GM21576 (cell line): ENCODE measurements around the gene LANCL2.
"Not testable (repeated sequence)": the region's sequence is repeated elsewhere in the genome, so short reads cannot be mapped to it uniquely, and the experiment has no call there.

Experiments
- ATAC-seq: cut with Tn5 transposase; IDR thresholded peaks from one replicate; pipeline ENCODE4 v1.9.1; 2021; ENCODE audit warnings: mild to moderate bottlenecking, moderate library complexity; ENCODE audit not compliant: unreplicated experiment

Gene LANCL2

DNA sequence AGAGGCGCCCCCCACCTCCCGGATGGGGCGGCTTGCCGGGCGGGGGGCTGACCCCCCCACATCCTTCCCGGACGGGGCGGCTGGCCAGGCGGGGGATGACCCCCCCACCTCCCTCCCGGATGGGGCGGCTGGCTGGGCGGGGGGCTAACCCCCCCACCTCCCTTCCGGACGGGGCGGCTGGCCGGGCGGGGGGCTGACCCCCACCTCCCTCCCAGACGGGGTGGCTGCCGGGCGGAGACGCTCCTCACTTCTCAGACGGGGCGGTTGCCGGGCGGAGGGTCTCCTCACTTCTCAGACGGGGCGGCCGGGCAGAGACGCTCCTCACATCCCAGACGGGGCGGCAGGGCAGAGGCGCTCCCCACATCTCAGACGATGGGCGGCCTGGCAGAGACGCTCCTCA is 37.4 kb downstream of the LANCL2 start:
- not testable (repeated sequence) for ATAC-seq

DNA sequence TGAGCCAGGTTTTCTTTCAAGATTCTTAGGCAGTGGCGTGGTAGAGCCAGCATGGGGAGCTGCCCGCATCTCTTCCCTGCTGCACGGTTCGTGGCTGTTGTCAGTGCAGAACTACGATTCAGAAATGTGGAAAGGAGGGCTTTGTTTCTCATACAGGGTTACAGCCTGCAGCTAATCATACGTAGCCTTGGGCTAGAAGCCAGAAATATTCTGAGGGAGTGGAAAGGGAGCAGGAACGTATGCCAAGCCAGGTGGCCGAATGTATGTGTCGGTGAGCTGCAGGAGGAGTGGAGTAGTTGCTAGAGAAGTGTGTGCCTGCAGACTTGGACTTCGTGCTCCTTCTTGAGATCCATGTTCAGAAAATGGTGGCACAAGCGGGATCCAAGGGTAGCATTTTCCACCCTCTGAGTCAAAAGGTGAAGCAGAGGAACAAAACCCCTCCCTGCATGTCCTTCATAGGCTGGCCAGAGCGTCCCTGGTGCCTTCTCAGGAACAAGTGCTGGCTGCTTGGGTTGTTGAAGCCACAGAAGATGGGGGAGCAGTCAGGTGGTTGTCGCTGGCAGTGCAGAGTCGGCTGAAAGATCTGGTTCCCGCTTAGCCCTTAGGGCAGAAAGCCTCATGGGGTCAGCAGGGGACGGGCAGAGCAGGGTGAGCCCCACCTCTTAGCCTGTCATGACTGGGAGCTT is 40.9 kb downstream of the LANCL2 start:
- no peak for ATAC-seq

DNA sequence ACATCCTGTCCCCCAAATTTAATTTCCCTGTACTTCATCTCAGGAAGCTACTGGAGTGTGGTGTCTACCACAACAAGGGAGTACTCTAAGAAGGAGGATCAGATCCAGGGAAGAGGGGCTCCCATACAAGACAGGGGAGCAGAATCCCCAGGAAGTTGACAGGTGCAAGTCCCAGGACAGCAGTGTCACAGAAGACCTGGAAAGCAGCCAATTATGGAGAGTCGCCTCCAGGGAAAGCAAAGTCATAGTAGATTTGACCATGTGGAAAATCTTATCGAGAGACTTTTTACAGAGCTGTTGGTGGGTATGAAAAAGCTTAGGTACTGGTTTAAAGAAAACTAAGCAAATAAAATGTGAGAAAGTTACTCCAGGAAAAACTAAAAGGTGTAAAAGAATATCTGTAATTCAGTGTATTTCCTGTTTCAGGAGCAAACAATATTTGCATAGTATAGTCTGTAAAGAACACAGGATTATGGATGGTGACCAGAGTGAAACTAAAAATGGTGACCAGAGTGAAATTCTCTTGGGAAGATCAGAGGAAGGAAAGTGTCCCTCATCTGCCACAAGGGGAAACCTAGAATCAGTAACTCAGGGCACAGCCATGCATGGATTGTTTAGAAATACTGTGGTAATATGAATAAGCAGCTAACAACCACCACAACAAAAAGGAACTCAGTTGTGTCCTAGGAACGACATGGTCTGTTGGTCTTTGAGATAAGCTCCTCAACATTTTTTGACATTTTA is 44.5 kb downstream of the LANCL2 start:
- no peak for ATAC-seq

DNA sequence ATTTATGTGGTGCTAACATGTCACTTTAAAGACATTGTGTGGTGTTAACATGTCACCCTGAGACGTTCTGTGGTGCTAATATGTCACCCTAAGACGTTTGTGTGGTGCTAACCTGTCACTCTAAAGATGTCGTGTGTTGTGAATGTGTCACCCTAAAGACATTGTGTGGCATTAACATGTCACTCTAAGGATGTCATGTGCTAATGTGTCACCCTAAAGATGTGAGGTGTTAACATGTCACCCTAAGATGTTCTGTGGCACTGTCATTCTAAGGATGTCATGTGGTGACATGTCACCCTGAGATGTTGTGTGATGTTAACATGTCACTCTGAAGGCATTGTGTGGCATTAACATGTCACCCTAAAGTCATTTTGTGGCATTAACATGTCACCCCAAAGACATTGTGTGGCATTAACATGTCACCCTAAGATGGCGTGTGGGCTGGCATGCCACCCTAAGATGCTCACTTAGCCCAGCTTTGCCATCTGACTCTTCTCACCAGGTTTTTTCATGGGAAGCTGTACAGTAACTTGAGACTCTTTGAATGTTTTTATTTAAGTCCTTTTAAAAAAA is 45.6 kb downstream of the LANCL2 start:
- ATAC-seq = no peak

DNA sequence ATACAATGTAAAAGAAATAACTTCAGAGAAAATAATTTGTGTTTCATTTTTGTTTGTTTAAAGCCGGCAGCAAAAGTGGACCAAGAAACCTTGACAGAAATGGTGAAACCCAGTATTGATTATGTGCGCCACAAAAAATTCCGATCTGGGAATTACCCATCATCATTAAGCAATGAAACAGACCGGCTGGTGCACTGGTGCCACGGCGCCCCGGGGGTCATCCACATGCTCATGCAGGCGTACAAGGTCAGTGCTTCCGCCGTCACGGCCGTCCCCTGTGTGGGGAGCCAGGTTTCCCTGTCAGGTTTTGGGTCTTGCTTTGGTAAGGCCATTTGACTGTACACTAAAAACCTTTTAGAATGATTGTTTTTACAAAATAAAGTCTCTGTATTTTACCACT is 46.7 kb downstream of the LANCL2 start:
- no peak for ATAC-seq

DNA sequence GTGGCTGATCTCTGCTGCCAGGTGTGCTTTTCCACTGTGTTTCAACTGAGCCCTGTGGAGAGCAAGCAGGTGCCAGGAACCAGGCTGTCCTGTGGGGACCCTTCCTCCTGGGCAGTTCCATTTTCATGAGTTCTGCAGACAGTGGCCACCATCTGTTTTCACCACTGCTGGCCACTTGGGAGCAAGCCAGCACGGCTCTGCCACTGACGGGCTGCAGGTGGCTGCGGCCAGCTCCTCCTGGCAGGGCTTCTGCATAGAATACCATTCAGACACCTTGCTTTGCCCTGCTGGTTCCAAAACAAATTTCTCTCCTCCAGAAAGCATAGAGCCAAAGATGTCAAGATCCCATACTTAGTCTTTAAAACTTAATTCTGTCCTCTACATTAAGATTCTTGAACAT is 48.3 kb downstream of the LANCL2 start:
- ATAC-seq = no peak

DNA sequence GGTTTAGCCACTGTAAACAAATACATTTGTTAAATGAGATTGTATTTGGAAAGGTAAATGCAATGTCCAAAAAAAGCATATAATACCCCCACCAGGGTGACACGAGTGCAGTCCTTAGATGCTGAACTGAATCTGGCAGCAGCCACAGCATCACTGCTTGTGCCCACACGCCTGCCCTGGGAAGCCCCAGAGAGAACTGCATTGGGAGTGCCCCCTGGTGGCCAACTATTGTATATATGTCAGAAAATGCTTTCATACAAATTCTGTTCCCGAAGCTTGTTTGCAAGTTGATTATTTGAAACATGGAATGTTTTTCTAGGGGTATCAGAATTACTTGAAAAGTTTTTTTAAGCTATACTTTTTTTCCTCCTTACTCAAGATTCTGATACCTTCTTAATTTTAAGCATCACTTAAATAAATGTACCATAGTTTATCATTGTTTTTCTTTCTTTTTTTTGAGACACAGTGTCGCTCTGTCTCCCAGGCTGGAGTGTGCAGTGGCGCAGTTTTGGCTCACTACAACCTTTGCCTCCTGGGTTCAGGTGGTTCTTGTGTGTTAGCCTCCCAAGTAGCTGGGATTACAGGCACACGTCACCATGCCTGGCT is 50.1 kb downstream of the LANCL2 start:
- peak; percentile 90 for ATAC-seq

DNA sequence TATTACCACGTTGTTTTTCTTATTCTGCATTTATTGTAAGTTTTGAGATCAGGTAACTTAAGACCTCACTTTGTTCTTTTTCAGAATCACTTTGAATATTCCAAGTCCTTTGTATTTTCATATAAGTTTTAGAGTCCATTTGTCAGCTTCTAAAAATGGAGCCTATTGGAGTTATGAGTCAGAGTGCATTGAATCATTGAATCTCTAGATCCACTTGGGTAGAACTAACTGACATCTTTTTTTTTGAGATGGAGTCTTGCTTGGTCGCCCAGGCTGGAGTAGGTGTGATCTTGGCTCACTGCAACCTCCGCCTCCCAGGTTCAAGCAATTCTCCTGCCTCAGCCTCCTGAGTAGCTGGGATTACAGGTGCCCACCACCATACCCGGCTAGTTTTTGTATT is 52.3 kb downstream of the LANCL2 start:
- ATAC-seq = not testable (repeated sequence)

DNA sequence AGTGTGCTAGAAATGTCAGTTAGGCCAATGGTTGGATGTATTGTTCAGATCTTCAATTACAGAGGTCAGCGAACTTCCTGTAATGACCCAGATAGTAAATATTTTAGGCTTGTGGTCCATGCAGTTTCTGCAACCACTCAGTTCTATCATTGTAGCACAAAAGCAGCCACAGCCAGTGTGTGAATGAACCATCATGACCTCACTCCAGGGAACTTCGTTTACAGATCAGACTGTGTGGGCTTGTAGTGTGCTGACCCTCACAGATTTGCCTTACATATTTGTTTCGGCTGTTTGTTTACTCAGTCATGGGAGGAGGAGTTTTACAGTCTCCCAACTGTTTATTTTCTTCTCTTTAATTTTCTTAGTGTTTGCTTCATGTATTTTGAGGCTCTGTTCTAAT is 55.4 kb downstream of the LANCL2 start:
- ATAC-seq = no peak

DNA sequence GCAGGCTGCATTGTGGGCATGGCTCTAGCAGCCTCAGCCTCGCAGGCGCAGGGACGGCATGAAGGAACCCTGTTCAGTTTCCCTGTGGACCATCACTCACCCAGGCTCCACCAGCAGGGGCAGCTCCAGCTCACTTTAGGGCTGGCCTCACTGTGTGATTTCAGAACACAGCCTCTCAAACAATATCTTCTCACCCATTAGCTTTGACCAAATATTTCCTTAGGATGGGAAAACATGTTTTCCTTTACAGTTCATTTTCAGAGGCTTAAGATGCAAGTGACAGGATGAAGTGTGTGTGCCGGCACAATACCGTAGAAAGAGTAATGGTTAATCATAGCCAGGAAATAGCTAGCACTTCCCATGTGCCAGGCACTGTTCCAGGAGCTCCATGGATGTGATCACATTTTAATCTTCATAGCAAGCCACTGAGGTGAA is 58.2 kb downstream of the LANCL2 start:
- ATAC-seq = no peak

DNA sequence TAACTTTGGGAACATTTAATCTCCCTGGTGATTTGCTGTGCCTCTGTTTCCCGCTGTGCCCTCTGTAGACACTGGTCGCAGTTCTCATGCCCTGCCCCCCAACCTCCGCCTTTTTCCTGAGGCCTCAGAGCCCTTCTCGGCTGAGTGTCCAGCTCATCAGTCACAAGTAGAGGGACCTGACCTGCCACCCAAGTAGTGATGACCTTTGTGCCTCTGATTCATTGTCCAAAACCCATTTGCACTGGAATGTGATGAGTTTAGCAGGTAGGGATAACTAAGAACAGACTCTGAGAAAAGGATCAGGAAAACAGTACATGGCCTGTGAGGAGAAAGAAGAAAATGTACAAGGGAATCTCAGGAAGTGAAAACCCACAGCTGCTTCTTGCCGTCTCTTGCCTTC is 58.8 kb downstream of the LANCL2 start:
- no peak for ATAC-seq

DNA sequence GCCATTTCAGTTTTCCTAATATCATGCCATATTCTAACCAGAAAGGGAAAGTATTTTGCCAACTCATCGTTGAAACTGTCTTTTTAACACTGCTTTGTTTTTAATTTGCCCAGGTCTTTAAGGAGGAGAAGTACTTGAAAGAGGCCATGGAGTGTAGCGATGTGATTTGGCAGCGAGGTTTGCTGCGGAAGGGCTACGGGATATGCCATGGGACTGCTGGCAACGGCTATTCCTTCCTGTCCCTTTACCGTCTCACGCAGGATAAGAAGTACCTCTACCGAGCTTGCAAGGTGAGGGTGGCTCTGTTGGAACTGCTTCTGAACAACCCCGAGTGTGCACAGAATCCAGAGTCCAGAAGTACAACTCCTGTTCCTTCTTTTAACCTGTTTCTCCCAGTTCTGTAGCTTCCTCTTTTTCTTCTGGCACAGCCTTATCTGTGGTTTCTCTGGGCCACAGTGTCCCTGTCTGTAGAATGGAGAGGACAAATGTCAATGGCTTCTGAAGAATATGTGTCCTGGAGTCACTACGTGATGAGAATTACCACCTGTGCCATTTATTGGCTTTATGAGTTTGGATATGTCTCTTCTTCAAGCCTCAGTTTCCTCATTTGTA is 60.1 kb downstream of the LANCL2 start:
- ATAC-seq = no peak

DNA sequence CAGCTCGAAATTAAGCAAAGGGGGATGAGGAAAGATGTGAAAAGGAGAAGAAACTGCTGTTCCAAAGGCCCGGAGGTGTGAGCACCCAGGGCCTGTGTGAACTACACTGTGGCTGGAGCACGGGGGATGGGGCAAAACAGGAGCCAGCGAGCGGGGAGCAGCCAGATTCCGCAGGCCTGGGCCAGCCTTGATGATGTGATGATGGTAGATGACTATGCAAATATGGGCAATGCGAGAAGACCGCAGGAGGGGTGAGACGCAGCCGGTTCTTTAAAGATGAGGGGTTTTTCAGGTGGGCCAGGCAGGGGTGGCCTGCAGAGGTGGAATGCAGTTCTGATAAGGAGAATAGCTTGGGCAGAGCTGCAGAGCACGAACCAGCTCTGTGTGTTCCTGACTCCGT is 61.5 kb downstream of the LANCL2 start:
- ATAC-seq = no peak

DNA sequence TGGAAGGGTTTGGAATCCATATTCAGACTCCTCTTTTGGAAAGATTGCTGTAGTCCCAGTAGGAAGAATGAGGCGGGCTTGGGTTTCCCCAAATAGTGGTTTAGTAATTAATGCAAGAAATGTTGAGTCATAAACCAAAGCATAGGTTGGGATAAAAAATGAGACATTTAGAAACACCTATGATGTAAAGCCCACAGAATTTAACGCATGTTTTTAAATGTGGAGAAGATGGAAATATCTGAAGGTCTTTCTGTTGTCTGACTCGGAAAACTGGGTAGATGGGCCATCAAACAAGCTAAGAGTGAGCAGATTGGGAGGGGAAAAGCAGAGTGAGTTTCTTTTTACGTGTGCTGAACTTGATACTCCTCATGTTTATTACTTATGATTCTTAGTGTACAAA is 62.2 kb downstream of the LANCL2 start:
- ATAC-seq = no peak

DNA sequence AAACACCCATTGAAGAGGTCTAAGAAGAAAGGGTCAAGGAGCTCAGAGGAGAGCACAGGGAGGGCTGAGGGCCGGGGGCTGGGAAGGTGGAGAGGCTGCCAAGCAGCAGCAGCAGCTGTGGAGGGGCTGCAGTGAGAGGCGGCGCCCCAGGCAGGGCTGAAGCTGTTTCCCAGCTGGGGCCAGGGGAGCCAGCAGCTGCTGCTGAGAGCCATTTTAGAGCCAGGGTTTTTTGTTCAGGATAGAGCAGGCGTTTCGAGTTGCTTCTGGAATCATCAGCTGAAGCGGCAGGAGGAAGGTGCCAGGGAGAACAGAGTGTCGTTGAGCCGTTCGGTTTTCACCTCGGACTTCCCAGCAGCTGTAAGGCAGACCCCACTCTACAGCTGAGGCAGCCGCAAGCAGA is 62.7 kb downstream of the LANCL2 start:
- no peak for ATAC-seq

DNA sequence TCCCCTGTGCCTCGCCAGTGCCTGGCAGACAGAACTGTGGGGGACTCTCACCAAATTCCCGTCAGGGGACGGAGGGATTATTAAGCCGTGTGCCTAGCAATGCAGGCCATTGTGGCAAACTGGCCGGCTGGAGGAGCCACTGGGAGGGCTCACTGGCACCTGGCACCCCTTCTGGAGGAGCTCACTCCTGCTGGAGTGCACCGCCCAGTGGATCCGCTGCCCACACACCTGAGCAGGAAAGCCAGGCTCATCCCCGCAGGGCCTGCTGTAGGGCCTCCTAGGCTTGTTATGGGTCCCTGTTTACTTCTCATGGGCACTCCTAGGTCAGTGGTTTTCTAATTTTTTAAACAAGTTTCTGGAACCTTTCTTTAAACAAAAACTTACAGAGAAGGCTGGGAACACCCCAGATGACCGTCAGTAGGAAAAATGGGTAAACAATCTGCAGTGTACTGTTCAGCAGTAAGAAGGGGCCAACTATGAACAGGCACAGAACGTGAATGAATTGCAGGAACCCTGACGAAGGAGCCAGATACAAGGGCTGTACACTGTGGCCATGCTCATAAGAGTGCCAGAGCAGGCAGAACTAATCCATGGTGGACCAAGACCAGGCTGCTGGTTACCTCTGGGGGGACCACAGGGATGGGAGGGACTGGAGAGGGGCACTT is 64.8 kb downstream of the LANCL2 start:
- no peak for ATAC-seq

DNA sequence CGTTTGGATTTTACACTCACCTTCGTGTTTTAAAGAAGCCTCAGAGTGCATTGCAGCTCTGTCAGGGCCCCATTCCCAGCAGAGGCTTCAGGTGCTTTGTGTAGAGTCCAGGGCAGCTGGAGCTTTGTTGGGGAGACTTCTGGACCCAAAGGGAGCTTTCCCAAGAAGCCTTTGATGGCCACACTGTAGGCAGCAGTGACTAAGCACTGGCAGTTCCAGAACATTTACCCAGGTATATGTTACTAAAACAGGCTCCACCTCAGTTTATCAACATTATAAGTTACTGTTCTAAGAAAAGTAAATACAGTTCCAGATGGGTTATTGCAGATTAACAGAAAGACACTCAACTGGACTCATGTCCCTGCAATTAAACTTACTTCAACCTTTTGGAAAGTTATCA is 66.8 kb downstream of the LANCL2 start:
- no peak for ATAC-seq

DNA sequence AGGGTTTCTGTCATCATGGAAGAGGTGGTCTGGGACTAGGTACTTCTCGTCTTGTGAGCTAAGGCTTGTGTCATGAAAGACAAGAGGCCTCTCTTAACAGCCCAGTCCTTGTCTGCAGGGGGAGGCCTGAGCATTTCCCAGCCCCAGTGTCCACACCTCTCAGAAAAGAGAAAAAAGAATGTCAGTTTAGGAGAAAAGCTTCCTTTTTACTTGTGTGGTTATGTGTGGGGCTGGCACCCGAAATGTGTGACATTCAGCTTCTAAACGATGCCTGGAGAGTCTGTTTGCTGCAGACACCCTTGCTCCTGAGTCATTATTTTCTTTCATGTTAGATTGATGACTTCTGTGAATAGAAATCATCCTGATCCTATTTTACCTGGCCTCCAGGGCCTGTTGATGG is 67.4 kb downstream of the LANCL2 start:
- no peak for ATAC-seq

DNA sequence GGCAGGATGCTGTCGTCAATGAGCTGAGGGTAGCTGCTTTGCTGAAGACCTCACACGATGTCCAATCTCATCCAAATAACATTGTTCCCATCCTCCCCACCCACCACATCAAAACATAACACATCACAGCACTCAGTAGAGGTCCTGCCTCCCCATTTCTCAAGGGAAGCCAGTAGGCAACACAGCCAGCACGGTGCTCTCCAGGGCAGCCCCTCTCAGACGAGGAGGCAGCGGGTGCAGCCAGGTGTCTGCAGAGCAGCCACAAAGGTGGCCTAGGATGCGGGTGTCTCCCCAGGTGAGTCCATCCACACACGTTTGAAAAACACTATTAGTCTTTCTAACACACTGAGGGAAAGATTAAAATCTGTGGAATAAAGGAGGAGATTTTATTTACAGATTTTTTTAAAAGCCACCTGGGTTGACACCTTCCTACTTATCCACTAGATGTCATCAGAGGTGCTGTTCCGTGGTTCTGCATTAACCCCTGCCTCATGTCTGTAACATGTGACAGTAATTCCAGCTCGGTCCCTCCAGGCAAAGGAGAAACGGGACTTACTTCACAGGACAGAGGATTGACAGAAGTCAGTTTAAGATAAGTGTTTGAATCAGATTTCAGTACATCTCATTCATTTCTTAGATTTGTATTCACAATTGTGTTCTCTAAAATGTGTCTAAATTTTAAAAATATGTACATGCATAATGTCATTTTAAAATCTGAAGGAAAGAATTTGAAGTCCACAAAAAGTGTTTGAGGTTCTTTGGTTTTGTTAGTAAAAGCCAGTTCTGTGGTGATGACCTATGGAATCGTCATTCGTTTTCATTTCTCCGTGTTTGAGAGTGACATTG is 68.0 kb downstream of the LANCL2 start:
- ATAC-seq = peak; percentile 85

DNA sequence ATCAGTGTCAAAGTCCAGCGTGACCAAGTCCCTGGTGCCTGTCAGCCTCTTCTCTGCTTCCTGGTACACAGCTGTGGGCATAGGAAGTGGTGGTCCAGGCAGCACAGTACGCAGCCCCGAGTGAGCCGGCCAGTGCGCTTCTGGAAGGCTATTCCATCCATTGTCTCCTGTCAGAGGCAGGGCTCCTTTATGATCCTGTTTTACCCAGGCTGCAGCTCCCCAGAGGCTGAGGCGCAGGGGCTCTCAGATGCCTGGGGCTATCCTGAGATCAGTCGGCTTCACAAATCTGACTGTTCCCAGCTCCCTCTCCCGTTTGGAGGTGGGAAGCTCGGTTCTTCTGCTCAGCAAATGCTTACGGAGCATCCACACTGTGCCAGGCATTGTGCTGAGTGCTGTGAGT is 70.3 kb downstream of the LANCL2 start:
- no peak for ATAC-seq
